Osteoblast (primary cell): Measurements from ENCODE around the gene ASB11. TPM values are rescaled to one million over a fixed set of nuclear protein-coding genes. Genes with fewer than 3 reads are reported as not detected.

ENCODE experiments used
- DNase-seq: peaks from one replicate; pipeline ENCODE4 v3.0.0; 2011; ENCODE audit warnings: low spot score, mixed read lengths; ENCODE audit not compliant: insufficient read length; ENCODE audit errors: missing footprints
- H2AFZ ChIP-seq: 2 replicates; pipeline ENCODE4 v1.6.0; 2011; ENCODE audit warnings: mild to moderate bottlenecking, low read length
- H3K27ac ChIP-seq: 2 replicates; pipeline ENCODE4 v1.5.1; 2011; ENCODE audit warnings: mild to moderate bottlenecking, low read depth, low read length, moderate library complexity
- H3K27me3 ChIP-seq: 2 replicates; pipeline ENCODE4 v1.6.0; 2012; ENCODE audit warnings: mild to moderate bottlenecking, control low read depth, inconsistent platforms, low read length, moderate library complexity; ENCODE audit not compliant: insufficient read depth
- H3K36me3 ChIP-seq: 2 replicates; pipeline ENCODE4 v1.5.1; 2011; ENCODE audit warnings: mild to moderate bottlenecking, low read length, control low read depth, moderate library complexity; ENCODE audit not compliant: insufficient read depth
- H3K4me1 ChIP-seq: 2 replicates; pipeline ENCODE4 v1.5.1; 2011; ENCODE audit warnings: mild to moderate bottlenecking, low read length, control low read depth, moderate library complexity; ENCODE audit not compliant: insufficient read depth
- H3K4me2 ChIP-seq: 2 replicates; pipeline ENCODE4 v1.6.0; 2011; ENCODE audit warnings: mild to moderate bottlenecking, low read length; ENCODE audit not compliant: insufficient read depth
- H3K4me3 ChIP-seq: fragments of 200-600 bp; sonication (generic); 3 replicates; pipeline ENCODE4 v1.5.1; 2012; ENCODE audit warnings: mild to moderate bottlenecking, low read length, inconsistent platforms; ENCODE audit not compliant: insufficient read depth
- H3K79me2 ChIP-seq: 2 replicates; pipeline ENCODE4 v1.6.0; 2012; ENCODE audit warnings: mild to moderate bottlenecking, low read length, control low read depth, inconsistent platforms; ENCODE audit not compliant: insufficient read depth
- H3K9me3 ChIP-seq: 2 replicates; pipeline ENCODE4 v1.5.1; 2011; ENCODE audit warnings: low read depth, low read length, control low read depth
- H4K20me1 ChIP-seq: 2 replicates; pipeline ENCODE4 v1.6.0; 2012; ENCODE audit warnings: mild to moderate bottlenecking, low read length, control low read depth; ENCODE audit not compliant: insufficient read depth
- total RNA-seq: library from RNA; depleted of rRNA; stranded (reverse); fragments of >200 nt; gene quantifications from 2 replicates; pipeline ENCODE4 v1.2.3, GENCODE V29; 2012
- TF ChIP-seq, protein P1 (sequence below): IDR thresholded peaks from 2 replicates; pipeline ENCODE4 v1.5.1; 2011; ENCODE audit warnings: mild to moderate bottlenecking, low read depth, low read length, moderate library complexity; ENCODE audit errors: extremely low read depth

The ASB11 gene
- total RNA-seq, 1 donor = not detected

DNA sequence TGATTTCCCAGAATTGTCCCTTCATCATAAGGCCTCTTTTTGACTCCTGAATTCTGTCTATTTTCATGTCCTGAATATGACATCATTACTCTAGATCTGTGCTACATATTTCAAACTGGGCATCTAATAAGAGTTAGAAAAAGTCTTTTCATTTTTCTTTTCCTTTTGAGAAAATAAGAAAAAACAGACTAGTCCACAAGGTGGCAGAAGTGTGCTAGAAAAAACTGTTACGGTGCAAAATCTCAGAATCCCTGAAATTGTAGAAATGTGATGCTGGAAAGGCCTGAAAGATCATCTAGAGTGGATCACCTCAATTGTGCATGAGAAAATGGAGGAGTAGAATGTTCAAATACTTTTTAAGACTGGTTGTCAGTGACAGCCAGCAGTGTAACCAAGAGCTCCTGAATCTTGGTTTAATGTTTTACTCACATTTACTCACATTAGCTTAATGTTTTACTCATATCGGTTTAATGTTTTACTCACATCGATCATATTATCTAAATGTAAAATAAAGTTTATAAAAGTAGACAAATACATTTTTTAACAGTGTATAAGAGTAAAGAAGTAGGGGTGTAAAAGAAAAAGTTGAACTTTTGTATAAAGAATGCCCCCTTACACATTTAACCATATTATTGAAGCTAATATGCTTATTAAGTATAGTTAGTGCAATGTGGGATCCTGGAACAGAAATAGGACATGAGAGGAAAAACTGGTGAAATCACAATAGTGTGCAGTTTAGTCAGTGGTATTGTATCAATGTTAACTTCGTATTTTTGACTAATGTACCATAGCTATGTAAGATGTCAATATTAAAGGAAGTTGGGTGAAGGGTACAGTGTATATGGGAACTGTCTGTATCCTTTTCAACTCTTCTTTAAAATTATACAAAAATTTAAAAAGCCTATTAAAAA is 15.2 kb downstream of the ASB11 start:
- Histone ChIP-seq H3K4me1 (no peaks in the 10 kb centered on the region), H3K27ac (no peak overlapping the region), H3K36me3 (no peaks in the 10 kb centered on the region), H2AFZ (no peak overlapping the region), H3K79me2 (no peaks in the 10 kb centered on the region), H3K27me3 (peaks cover 1% of the 10 kb centered on the region), H3K9me3 (no peaks in the 10 kb centered on the region), H3K4me3 (no peak overlapping the region), H4K20me1 (no peaks in the 10 kb centered on the region), H3K4me2 (no peak overlapping the region)
- DNase-seq = no peak
- TF ChIP-seq, protein P1, sequence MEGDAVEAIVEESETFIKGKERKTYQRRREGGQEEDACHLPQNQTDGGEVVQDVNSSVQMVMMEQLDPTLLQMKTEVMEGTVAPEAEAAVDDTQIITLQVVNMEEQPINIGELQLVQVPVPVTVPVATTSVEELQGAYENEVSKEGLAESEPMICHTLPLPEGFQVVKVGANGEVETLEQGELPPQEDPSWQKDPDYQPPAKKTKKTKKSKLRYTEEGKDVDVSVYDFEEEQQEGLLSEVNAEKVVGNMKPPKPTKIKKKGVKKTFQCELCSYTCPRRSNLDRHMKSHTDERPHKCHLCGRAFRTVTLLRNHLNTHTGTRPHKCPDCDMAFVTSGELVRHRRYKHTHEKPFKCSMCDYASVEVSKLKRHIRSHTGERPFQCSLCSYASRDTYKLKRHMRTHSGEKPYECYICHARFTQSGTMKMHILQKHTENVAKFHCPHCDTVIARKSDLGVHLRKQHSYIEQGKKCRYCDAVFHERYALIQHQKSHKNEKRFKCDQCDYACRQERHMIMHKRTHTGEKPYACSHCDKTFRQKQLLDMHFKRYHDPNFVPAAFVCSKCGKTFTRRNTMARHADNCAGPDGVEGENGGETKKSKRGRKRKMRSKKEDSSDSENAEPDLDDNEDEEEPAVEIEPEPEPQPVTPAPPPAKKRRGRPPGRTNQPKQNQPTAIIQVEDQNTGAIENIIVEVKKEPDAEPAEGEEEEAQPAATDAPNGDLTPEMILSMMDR = peak; percentile 55

DNA sequence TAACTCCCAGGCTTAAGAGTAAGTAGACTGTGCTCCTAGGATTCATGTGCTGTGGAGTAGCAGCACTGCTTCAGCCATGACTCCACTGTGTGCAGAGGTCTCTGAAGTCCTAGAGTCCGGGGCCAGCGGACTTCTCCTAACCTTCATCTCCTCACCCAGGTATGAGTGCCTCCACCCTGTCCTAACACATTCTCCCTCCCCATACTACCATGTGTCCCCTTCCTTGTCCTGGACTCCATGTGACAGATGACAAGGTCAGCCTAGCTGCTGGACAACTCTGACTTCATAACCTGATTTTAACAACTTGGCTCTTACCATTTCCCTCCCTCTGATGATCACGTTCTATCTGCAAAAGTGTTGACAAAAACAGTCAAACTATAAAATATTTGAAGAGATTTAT is 16.7 kb downstream of the ASB11 start:
- H3K27ac ChIP-seq = no peak overlapping the region
- no peaks in the 10 kb centered on the region for H3K9me3 ChIP-seq
- no peak overlapping the region for H3K4me2 ChIP-seq

GRCh38 chrX:15298201-15298600 is 17.2 kb downstream of the ASB11 start:
- no peaks in the 10 kb centered on the region for H4K20me1 ChIP-seq
- no peak overlapping the region for H3K4me2 ChIP-seq
- no peaks in the 10 kb centered on the region for H3K36me3 ChIP-seq
- H3K4me3 ChIP-seq = no peak overlapping the region
- no peak overlapping the region for H3K27ac ChIP-seq
- DNase-seq = no peak
- no peaks in the 10 kb centered on the region for H3K4me1 ChIP-seq
- H3K9me3 ChIP-seq = no peaks in the 10 kb centered on the region
- H3K27me3 ChIP-seq = no peaks in the 10 kb centered on the region
- H2AFZ ChIP-seq = peak overlapping the region; percentile 20
- H3K79me2 ChIP-seq = no peaks in the 10 kb centered on the region
- TF ChIP-seq, protein P1 = no peak

More for the DNA sequence above, 16.7 kb downstream of the ASB11 start:
- Histone ChIP-seq H3K4me1 (no peaks in the 10 kb centered on the region), H3K36me3 (no peaks in the 10 kb centered on the region), H2AFZ (no peak overlapping the region), H4K20me1 (no peaks in the 10 kb centered on the region), H3K79me2 (no peaks in the 10 kb centered on the region), H3K4me3 (no peak overlapping the region), H3K27me3 (no peaks in the 10 kb centered on the region)
- DNase-seq = no peak
- TF ChIP-seq, protein P1 = no peak

- Histone ChIP-seq H3K79me2 (no peaks in the 10 kb centered on the region), H3K4me2 (no peak overlapping the region), H3K27me3 (no peaks in the 10 kb centered on the region), H3K36me3 (no peaks in the 10 kb centered on the region), H2AFZ (no peak overlapping the region), H3K4me1 (no peaks in the 10 kb centered on the region), H4K20me1 (no peaks in the 10 kb centered on the region), H3K4me3 (no peak overlapping the region), H3K9me3 (no peaks in the 10 kb centered on the region), H3K27ac (no peak overlapping the region)
- TF ChIP-seq, protein P1 = no peak
- DNase-seq = no peak
Measured at GRCh38 chrX:15293451-15293850, 22.0 kb downstream of the ASB11 start.
